GM12891 (cell line): Measurements from ENCODE around the gene FOXO3.

ENCODE experiments used
- POLR2A ChIP-seq: IDR thresholded peaks from 2 replicates; pipeline ENCODE4 v1.6.1; 2011; ENCODE audit warnings: low read depth, low read length, control low read depth
- POLR2AphosphoS5 ChIP-seq: IDR thresholded peaks from 2 replicates; pipeline ENCODE4 v1.6.1; 2011; ENCODE audit warnings: low read depth, low read length, control low read depth
- TAF1 ChIP-seq: IDR thresholded peaks from 2 replicates; pipeline ENCODE4 v1.6.1; 2011; ENCODE audit warnings: low read depth, low read length, control low read depth

DNA sequence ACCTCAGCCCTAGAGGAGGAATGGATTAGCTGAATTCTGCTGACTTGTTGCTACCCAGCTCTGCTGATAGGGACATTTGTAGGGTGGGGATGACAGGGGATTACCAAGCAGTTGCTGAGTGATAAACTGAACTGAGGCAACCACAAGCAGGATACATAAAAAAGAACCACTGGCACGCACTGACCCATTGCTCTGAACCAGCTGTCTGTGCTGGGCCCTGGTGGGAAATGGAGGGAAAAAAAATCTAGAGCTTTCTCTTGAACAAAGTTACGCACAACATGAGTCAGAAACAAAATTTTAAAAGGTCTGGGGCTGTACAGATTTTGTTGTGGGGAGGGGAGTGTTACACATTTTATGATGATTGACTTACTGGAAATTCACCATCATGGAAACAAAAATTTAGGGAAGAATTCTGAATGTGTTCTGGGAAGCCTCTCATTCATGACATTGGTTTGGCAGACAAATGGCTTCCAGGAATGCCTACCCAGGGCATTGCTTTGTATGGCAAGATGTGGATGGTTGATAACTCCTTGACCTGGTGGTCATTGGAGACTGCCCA is 37.7 kb downstream of the FOXO3 start:
- TF ChIP-seq POLR2AphosphoS5 (no peak), POLR2A (no peak), TAF1 (no peak)
